CD4-positive, CD25-positive, alpha-beta regulatory T cell (primary cell): Measurements from ENCODE around the gene PRDM16. TPM values are rescaled to one million over a fixed set of nuclear protein-coding genes. Genes with fewer than 3 reads are reported as not detected.

Source experiments
- ATAC-seq, 2 donors: fragments of 150-1000 bp; cut with Tn5 transposase; one replicate each; pipeline ENCODE4 v1.10.0; 2021; ENCODE audit warnings: low read depth in 2 of 2, moderate number of reproducible peaks in 2 of 2, moderate library complexity in 1 of 2
- DNase-seq, 3 donors: peaks; one replicate each; pipeline versions ENCODE4 v3.0.0 to v3.0.0-alpha.2; 2012 to 2022; ENCODE audit warnings: mixed read lengths in 1 of 3
- H3K27ac ChIP-seq: one replicate; pipeline ENCODE4 v1.7.0; 2013; ENCODE audit warnings: mild to moderate bottlenecking, low read length; ENCODE audit not compliant: insufficient read depth, poor library complexity, severe bottlenecking
- H3K27me3 ChIP-seq: one replicate; pipeline ENCODE4 v1.7.0; 2013; ENCODE audit warnings: low read length; ENCODE audit not compliant: control insufficient read depth, insufficient read depth
- H3K36me3 ChIP-seq: one replicate; pipeline ENCODE4 v1.7.0; 2013; ENCODE audit warnings: mild to moderate bottlenecking, low read length, moderate library complexity; ENCODE audit not compliant: control insufficient read depth, insufficient read depth
- H3K4me1 ChIP-seq: 2 replicates; pipeline ENCODE4 v1.7.0; 2013; ENCODE audit warnings: mild to moderate bottlenecking, low read length; ENCODE audit not compliant: insufficient read depth, control insufficient read depth, poor library complexity, severe bottlenecking
- H3K4me3 ChIP-seq: one replicate; pipeline ENCODE4 v1.7.0; 2013; ENCODE audit warnings: low read depth, mild to moderate bottlenecking, low read length, moderate library complexity
- H3K9me3 ChIP-seq, 2 experiments: 1 replicate in 1 of 2; 2 replicates in 1 of 2; pipeline ENCODE4 v1.7.0; 2013; ENCODE audit warnings: low read length in 2 of 2, mild to moderate bottlenecking in 1 of 2, moderate library complexity in 1 of 2; ENCODE audit not compliant: control insufficient read depth in 2 of 2
- H3K27ac Mint-ChIP-seq, 3 donors: one replicate each; pipeline ENCODE4 v1.8.0; 2020 to 2022; ENCODE audit warnings: mild to moderate bottlenecking in 3 of 3, mixed read lengths in 3 of 3, moderate library complexity in 2 of 3
- H3K27me3 Mint-ChIP-seq: one replicate; pipeline ENCODE4 v1.8.0; 2022; ENCODE audit warnings: mild to moderate bottlenecking, mixed read lengths
- H3K36me3 Mint-ChIP-seq: one replicate; pipeline ENCODE4 v1.8.0; 2020; ENCODE audit warnings: mixed read lengths
- H3K4me1 Mint-ChIP-seq, 4 donors: one replicate each; pipeline ENCODE4 v1.8.0; 2020 to 2022; ENCODE audit warnings: mixed read lengths in 4 of 4, mild to moderate bottlenecking in 1 of 4
- H3K4me3 Mint-ChIP-seq, 4 donors: one replicate each; pipeline ENCODE4 v1.8.0; 2020 to 2022; ENCODE audit warnings: mild to moderate bottlenecking in 4 of 4, mixed read lengths in 4 of 4, moderate library complexity in 3 of 4
- H3K9me3 Mint-ChIP-seq, 7 donors: one replicate each; pipeline ENCODE4 v1.8.0; 2020 to 2022; ENCODE audit warnings: mixed read lengths in 7 of 7, mild to moderate bottlenecking in 3 of 7, moderate library complexity in 2 of 7
- polyA plus RNA-seq, 4 donors: library from polyadenylated mRNA; unstranded; fragments of 300-500 nt; fragmentation: Illumina TruSeq; gene quantifications; one replicate each; pipeline ENCODE4 v1.2.3, GENCODE V29; 2021
- total RNA-seq: library from RNA; stranded (reverse); gene quantifications from one replicate; pipeline ENCODE4 v1.2.3, GENCODE V29; 2022

The PRDM16 gene
- total and polyA plus RNA-seq, 5 donors from 2014 or later: 0.27 TPM; not detected in 4

DNA sequence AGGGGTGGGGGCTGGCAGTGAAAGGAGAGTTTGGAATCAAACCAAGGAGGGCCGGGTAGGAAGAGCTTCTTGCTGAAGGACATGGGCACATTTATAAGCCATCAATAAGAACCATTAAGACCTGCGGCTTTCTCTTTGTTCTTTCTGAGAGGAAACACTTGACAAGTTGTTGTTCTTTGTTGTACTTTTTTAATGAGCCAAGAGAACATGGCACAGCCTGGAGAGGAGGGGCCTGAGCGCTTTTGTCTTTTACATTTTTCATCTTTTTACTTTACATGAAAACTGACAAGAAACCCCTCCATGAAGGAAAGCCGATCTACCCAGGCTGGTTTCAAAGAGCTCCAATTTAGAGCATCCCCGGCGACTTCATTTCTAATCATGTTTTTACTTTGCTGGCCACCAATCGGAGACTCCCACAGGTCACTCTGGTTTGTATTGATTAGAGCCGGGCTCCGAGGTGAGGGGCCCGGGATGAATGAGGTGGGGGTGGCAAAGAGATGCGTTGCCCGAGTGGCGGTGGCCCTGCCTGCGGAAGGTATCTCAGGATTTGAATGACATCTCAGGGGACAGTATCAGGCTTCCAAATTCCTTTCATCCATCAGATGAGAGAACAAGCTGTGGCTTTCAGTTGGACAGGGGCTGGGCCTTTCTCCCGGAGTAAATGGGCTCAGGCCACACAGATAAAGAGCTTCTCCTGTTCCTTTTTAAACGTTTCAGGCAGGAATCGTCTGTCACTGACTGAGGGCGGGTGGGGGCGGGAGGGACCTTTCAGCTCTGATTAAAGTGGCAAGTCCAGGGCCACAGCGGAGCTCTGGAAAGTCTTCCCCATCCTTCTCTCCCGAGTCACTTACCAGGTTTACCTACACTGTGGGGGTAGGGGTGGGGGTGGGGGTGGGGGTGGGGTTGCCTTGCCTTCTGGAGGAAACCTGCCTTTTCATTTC is 246.7 kb downstream of the PRDM16 start:
- no peak for ATAC-seq
- H3K27ac ChIP-seq: peak overlapping the region; percentile 64
- Mint-ChIP-seq H3K9me3 (peaks cover 0 to 10% (median 5%) of the 10 kb centered on the region in 7 donors), H3K4me3 (no peak overlapping the region), H3K36me3 (no peaks in the 10 kb centered on the region), H3K27me3 (no peaks in the 10 kb centered on the region), H3K4me1 (peaks cover 0 to 11% (median 2%) of the 10 kb centered on the region in 4 donors), H3K27ac (no peak overlapping the region)
- no peak for DNase-seq
- peaks cover 7 to 12% of the 10 kb centered on the region in 2 experiments for H3K9me3 ChIP-seq
- H3K27me3 ChIP-seq: no peaks in the 10 kb centered on the region
- no peaks in the 10 kb centered on the region for H3K4me1 ChIP-seq
- H3K4me3 ChIP-seq: no peak overlapping the region
- H3K36me3 ChIP-seq: no peaks in the 10 kb centered on the region

DNA sequence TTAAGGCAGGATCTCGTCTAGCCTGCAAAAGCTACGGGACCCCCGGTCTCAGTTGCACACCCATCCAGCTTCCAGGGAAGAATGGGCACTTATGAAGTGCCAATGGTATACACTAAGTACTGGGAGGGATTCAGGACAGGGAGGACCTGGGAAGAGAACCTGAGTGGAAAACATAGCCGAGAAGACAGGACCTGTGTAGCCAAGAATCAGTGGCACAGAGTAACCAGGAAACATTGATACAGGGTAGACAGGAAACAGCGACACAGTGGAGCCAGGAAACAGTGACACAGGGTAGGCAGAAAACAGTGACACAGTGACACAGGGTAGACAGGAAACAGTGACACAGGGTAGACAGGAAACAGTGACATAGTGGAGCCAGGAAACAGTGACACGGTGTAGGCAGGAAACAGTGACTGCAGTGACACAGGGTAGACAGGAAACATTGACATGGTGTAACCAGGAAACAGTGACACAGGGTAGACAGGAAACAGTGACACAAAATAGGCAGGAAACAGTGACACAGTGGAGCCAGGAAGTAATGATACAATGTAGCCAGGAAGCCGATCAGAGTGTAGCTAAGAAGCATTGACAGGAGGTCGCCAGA is 247.4 kb downstream of the PRDM16 start:
- no peaks in the 10 kb centered on the region for H3K36me3 ChIP-seq
- Mint-ChIP-seq H3K36me3 (no peaks in the 10 kb centered on the region), H3K27ac (peak overlapping the region; percentile 91 to 97 (median 95)), H3K4me1 (peaks cover 0 to 11% (median 2%) of the 10 kb centered on the region in 4 donors), H3K4me3 (no peak overlapping the region), H3K27me3 (no peaks in the 10 kb centered on the region), H3K9me3 (peaks cover 0 to 10% (median 4%) of the 10 kb centered on the region in 7 donors)
- peak overlapping the region; percentile 64 for H3K27ac ChIP-seq
- DNase-seq: peak in 2 of 3 donors; percentile 4 to 31
- peaks cover 7 to 12% of the 10 kb centered on the region in 2 experiments for H3K9me3 ChIP-seq
- H3K4me1 ChIP-seq: no peaks in the 10 kb centered on the region
- no peak overlapping the region for H3K4me3 ChIP-seq
- ATAC-seq: peak; percentile 78 to 82
- H3K27me3 ChIP-seq: no peaks in the 10 kb centered on the region

DNA sequence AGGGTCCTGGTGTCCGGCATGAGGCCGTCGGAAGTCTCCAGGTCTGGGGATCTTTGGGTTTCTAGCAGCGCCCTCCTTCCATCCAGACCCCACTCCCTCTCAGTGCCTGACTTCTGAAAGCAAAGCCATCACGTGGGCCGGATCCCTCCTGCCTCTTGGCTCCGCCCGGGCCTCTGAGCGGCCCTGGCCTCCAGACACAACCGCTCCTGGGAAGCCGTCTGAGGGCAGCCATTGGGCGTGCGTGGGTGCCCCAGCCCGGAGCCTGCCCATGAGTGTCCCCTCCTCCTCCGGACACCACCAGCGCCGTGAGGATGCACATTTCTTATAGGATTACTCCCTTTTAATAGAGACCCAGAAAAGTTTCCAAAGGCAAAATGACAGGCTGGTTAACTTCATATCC is 248.5 kb downstream of the PRDM16 start:
- H3K4me3 Mint-ChIP-seq: no peak overlapping the region
- no peaks in the 10 kb centered on the region for H3K27me3 Mint-ChIP-seq
- H3K4me1 ChIP-seq: no peaks in the 10 kb centered on the region
- DNase-seq (no peak), ATAC-seq (no peak)
- H3K36me3 Mint-ChIP-seq: no peaks in the 10 kb centered on the region
- H3K27me3 ChIP-seq: no peaks in the 10 kb centered on the region
- H3K27ac ChIP-seq: no peak overlapping the region
- H3K4me1 Mint-ChIP-seq: peaks cover 0 to 11% (median 2%) of the 10 kb centered on the region in 4 donors
- peaks cover 0 to 10% (median 4%) of the 10 kb centered on the region in 7 donors for H3K9me3 Mint-ChIP-seq
- H3K36me3 ChIP-seq: no peaks in the 10 kb centered on the region
- H3K4me3 ChIP-seq: no peak overlapping the region
- H3K9me3 ChIP-seq: peaks cover 7 to 12% of the 10 kb centered on the region in 2 experiments
- H3K27ac Mint-ChIP-seq: no peak overlapping the region

DNA sequence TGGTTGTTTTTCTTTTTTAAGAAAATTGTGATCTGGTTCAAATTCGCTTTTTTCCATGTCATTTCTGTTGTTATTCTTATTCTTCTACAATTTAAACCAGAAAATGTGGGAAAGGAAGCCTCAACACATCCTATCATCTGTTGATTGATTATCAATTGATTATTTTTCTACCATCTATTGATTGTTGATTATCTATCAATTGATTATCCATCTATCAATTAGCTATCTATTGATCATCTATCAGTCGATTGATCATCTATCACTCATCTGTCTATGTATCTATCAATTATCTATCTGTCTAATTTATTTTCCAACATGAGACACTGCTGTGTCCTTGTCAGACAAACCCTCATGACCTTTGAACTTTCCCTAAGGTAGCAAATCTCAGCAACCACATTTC is 249.3 kb downstream of the PRDM16 start:
- no peaks in the 10 kb centered on the region for H3K4me1 ChIP-seq
- H3K4me3 ChIP-seq: no peak overlapping the region
- peaks cover 0 to 11% (median 2%) of the 10 kb centered on the region in 4 donors for H3K4me1 Mint-ChIP-seq
- H3K36me3 ChIP-seq: no peaks in the 10 kb centered on the region
- H3K9me3 ChIP-seq: peaks cover 7 to 12% of the 10 kb centered on the region in 2 experiments
- no peak overlapping the region for H3K27ac ChIP-seq
- H3K9me3 Mint-ChIP-seq: peaks cover 0 to 10% (median 4%) of the 10 kb centered on the region in 7 donors
- H3K27ac Mint-ChIP-seq: peak overlapping the region in 1 of 3 donors; percentile 14
- no peaks in the 10 kb centered on the region for H3K27me3 Mint-ChIP-seq
- no peak overlapping the region for H3K4me3 Mint-ChIP-seq
- no peaks in the 10 kb centered on the region for H3K36me3 Mint-ChIP-seq
- H3K27me3 ChIP-seq: no peaks in the 10 kb centered on the region
- ATAC-seq: no peak
- DNase-seq: no peak

DNA sequence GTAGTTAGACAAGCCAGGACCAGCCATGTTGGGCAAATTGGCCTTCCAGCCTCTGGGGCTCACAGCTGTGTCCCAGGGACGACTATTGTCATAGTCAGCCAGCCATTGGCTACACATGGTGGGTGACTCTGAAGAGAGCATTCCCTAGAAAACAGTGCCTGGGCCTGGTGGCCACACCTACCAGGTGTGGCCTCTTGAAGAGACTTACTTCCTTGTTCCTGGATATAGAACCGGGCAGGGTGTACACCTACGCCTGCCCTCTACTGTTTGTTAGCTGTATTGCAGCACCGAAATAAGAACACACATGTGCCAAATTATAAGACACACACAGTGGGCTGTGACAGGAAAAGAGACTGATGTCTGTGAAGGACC is 250.9 kb downstream of the PRDM16 start:
- Mint-ChIP-seq H3K9me3 (peaks cover 0 to 10% (median 4%) of the 10 kb centered on the region in 7 donors), H3K36me3 (no peaks in the 10 kb centered on the region), H3K4me1 (peaks cover 0 to 11% (median 2%) of the 10 kb centered on the region in 4 donors), H3K27me3 (no peaks in the 10 kb centered on the region), H3K27ac (no peak overlapping the region), H3K4me3 (no peak overlapping the region)
- Histone ChIP-seq H3K27me3 (no peaks in the 10 kb centered on the region), H3K27ac (no peak overlapping the region), H3K9me3 (peaks cover 7 to 12% of the 10 kb centered on the region in 2 experiments), H3K4me1 (no peaks in the 10 kb centered on the region), H3K36me3 (no peaks in the 10 kb centered on the region), H3K4me3 (no peak overlapping the region)
- DNase-seq (peak in 1 of 3 donors; percentile 44), ATAC-seq (no peak)

DNA sequence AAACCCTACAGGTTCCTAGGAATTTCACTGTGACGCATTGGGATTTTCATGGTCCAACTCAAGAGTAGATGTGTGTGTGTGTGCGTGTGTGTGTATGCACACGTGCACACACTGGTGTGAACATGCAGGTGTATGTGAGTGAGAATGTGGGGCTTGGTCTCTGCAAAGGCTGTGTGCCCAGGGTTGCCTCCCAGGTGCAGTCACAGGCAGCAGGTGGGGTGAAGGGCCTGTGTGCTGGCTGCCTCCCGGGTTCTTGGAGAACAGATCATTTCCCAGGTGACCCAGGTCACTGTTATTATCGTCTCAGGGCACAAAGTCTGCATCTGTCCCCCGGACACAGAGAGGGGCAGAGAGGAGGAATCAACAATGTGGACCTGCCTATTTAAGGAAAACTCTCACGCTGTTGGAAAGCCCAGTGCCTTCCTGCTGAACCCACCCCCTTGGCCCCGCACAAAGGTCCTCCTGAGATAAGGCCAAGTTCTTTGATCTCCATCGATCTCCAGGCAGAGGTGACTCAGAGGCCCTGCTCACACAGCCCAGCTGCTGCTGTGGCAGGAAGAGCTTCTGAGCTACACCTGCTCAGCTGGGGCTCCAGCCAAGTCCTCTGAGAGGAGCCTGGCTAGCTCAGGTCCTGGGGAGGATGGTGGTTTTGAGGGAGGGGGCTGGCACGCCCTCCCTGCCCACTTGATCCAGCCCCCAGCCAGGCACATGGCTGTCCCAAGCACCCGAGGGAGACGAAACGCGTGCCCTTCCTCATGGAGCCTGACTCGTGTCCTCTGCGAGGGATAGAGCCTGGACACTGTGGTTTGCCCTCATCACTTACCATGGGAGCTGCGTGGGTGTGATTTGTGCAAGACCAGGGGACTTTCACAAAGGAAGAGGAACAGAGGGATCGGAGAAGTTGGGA is 251.5 kb downstream of the PRDM16 start:
- ATAC-seq (no peak), DNase-seq (no peak)
- Mint-ChIP-seq H3K9me3 (peaks cover 0 to 10% (median 4%) of the 10 kb centered on the region in 7 donors), H3K27ac (no peak overlapping the region), H3K4me1 (peaks cover 0 to 11% (median 2%) of the 10 kb centered on the region in 4 donors), H3K27me3 (no peaks in the 10 kb centered on the region), H3K4me3 (no peak overlapping the region), H3K36me3 (no peaks in the 10 kb centered on the region)
- H3K9me3 ChIP-seq: peaks cover 7 to 12% of the 10 kb centered on the region in 2 experiments
- no peaks in the 10 kb centered on the region for H3K4me1 ChIP-seq
- no peak overlapping the region for H3K4me3 ChIP-seq
- H3K27me3 ChIP-seq: no peaks in the 10 kb centered on the region
- no peaks in the 10 kb centered on the region for H3K36me3 ChIP-seq
- no peak overlapping the region for H3K27ac ChIP-seq
